Effector memory CD8-positive, alpha-beta T cell (primary cell): Measurements from ENCODE around the gene ARHGAP15.

Experiments
- ATAC-seq: fragments of 150-1000 bp; cut with Tn5 transposase; replicated peaks from 2 replicates; pipeline ENCODE4 v1.10.0; 2021; ENCODE audit warnings: mild to moderate bottlenecking, moderate library complexity
- DNase-seq, 3 experiments: peaks; one replicate each; pipeline ENCODE4 v3.0.0; 2021
- H3K27ac Mint-ChIP-seq, 2 donors: one replicate each; pipeline ENCODE4 v1.8.0; 2022; ENCODE audit warnings: mild to moderate bottlenecking in 2 of 2, mixed read lengths in 2 of 2, moderate library complexity in 2 of 2
- H3K27me3 Mint-ChIP-seq, 2 donors: one replicate each; pipeline ENCODE4 v1.8.0; 2022; ENCODE audit warnings: mixed read lengths in 2 of 2
- H3K36me3 Mint-ChIP-seq: one replicate; pipeline ENCODE4 v1.8.0; 2022; ENCODE audit warnings: mild to moderate bottlenecking, moderate library complexity, mixed read lengths; ENCODE audit not compliant: insufficient read depth
- H3K4me1 Mint-ChIP-seq, 2 donors: one replicate each; pipeline ENCODE4 v1.8.0; 2022; ENCODE audit warnings: low read depth in 2 of 2, mixed read lengths in 2 of 2
- H3K4me3 Mint-ChIP-seq, 2 donors: one replicate each; pipeline ENCODE4 v1.8.0; 2022; ENCODE audit warnings: mild to moderate bottlenecking in 2 of 2, mixed read lengths in 2 of 2, moderate library complexity in 2 of 2
- H3K9me3 Mint-ChIP-seq, 2 donors: one replicate each; pipeline ENCODE4 v1.8.0; 2022; ENCODE audit warnings: mixed read lengths in 2 of 2

Gene ARHGAP15

GRCh38 chr2:143694335-143694734, 565.1 kb downstream of the ARHGAP15 start:
- Mint-ChIP-seq H3K4me1 (peaks cover 21 to 47% of the 10 kb centered on the region in 2 donors), H3K4me3 (no peak overlapping the region), H3K9me3 (no peaks in the 10 kb centered on the region), H3K27me3 (no peaks in the 10 kb centered on the region), H3K36me3 (peaks cover 8% of the 10 kb centered on the region), H3K27ac (no peak overlapping the region)
- no peak for ATAC-seq
- DNase-seq = no peak

- no peak for DNase-seq
- ATAC-seq = no peak
- H3K4me3 Mint-ChIP-seq = no peak overlapping the region
- peaks cover 14 to 36% of the 10 kb centered on the region in 2 donors for H3K4me1 Mint-ChIP-seq
- peaks cover 8% of the 10 kb centered on the region for H3K36me3 Mint-ChIP-seq
- no peaks in the 10 kb centered on the region for H3K27me3 Mint-ChIP-seq
- H3K27ac Mint-ChIP-seq = peak overlapping the region in 1 of 2 donors; percentile 25
- no peaks in the 10 kb centered on the region for H3K9me3 Mint-ChIP-seq
Observed at GRCh38 chr2:143696651-143697050, 567.4 kb downstream of the ARHGAP15 start.

DNA sequence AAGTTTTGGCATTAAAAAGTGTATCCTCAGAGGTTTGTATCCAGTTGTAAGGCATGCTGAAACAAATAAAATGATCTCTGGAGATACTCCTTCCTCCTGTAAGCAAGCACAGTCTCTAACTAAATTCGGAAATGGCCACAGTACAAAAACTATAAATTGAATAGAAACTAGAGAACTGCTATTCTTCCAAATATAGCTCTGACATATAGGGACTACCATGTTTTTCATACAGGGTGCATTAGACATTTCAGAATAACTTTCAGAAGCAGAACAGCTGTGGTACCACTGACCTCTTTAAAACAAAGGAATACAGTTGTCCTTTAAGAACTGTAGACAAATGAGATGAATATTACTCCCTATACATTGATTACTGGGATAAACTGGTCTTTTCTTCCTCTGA, 568.5 kb downstream of the ARHGAP15 start:
- Mint-ChIP-seq H3K4me1 (peaks cover 12 to 32% of the 10 kb centered on the region in 2 donors), H3K9me3 (no peaks in the 10 kb centered on the region), H3K36me3 (peaks cover 14% of the 10 kb centered on the region), H3K27ac (peak overlapping the region in 1 of 2 donors; percentile 25), H3K4me3 (no peak overlapping the region), H3K27me3 (no peaks in the 10 kb centered on the region)
- DNase-seq (no peak), ATAC-seq (no peak)

- peaks cover 14 to 29% of the 10 kb centered on the region in 2 donors for H3K4me1 Mint-ChIP-seq
- H3K36me3 Mint-ChIP-seq = peaks cover 20% of the 10 kb centered on the region
- ATAC-seq (no peak), DNase-seq (no peak)
- H3K4me3 Mint-ChIP-seq = no peak overlapping the region
- H3K27ac Mint-ChIP-seq = peak overlapping the region in 1 of 2 donors; percentile 25
- no peaks in the 10 kb centered on the region for H3K27me3 Mint-ChIP-seq
- no peaks in the 10 kb centered on the region for H3K9me3 Mint-ChIP-seq
Observed at GRCh38 chr2:143698352-143698751, 569.1 kb downstream of the ARHGAP15 start.

DNA sequence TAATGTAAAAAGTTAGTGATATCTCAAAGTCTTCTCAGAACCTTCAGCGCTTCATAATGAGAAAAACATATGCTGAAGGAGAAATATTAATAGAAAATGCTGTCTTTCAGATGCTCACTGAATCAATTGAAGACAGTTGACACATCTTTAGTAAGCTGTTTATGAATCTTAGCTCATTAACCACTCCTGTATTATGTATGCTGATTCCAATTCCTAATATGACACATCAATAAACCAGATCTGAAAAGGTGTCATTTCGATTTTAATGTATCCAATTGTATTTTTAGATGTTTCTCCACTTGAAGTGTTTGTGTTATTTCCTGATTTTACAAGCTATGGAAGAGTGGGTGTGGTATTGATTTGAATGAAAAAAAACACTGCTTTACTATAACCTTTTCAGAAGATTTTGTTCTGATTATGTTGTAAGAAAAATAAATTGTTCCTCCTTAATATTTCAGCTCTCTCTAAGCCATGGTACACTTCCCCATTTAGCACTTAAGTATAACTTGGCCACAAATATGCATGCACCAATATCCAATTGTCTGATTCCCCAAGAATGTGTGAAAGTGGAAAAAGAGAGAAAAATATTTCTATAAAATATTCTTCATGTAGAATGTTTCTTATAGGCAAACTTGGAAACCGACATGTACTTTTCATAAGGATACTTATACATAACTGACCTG, 569.8 kb downstream of the ARHGAP15 start:
- Mint-ChIP-seq H3K36me3 (peaks cover 26% of the 10 kb centered on the region), H3K9me3 (no peaks in the 10 kb centered on the region), H3K27me3 (no peaks in the 10 kb centered on the region), H3K27ac (no peak overlapping the region), H3K4me3 (no peak overlapping the region), H3K4me1 (peaks cover 15 to 25% of the 10 kb centered on the region in 2 donors)
- no peak for ATAC-seq
- DNase-seq = no peak

DNA sequence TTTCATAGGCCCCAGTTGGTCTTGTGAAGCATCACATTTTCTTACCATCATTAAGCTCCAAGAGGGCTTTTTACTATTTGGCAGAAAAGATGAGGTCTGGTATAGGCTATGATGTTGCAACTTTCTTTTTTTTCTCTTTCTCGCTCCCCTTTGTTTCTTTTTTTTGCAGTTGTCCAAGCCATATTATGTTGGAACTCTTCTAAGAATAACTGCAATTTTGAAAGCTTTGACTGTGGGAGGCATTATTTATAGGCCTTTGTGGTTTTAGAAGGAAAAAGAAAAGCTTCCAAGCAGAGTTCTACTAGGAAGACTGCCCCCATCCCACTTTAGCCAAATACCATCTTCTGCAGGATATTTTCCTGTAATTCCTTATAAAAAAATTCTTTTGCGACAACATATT, 571.6 kb downstream of the ARHGAP15 start:
- no peak for ATAC-seq
- Mint-ChIP-seq H3K4me3 (no peak overlapping the region), H3K27ac (peak overlapping the region in 1 of 2 donors; percentile 86), H3K9me3 (no peaks in the 10 kb centered on the region), H3K27me3 (no peaks in the 10 kb centered on the region), H3K36me3 (peaks cover 37% of the 10 kb centered on the region), H3K4me1 (peaks cover 15 to 27% of the 10 kb centered on the region in 2 donors)
- DNase-seq = no peak

DNA sequence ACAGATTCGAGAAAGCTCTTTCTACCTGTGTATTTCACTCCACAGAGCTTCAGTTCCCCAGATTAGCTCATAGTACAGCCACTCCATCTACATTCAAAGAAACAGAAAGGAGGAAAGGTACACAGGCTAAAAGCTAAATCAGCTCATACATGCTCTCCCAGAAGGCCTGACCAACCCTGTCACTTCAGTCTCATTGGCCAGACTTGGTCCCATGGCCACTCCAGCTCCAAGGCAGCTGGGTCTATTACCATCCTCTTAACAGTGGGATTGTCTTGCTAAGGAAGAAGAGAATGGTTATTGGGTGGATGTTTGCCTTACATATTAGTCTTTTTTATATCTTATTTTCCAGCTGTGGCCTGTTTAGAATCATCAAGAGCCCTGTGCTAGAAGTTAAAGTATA, 572.6 kb downstream of the ARHGAP15 start:
- H3K4me1 Mint-ChIP-seq = peaks cover 15 to 27% of the 10 kb centered on the region in 2 donors
- no peak overlapping the region for H3K4me3 Mint-ChIP-seq
- no peak overlapping the region for H3K27ac Mint-ChIP-seq
- ATAC-seq (no peak), DNase-seq (no peak)
- H3K9me3 Mint-ChIP-seq = no peaks in the 10 kb centered on the region
- peaks cover 39% of the 10 kb centered on the region for H3K36me3 Mint-ChIP-seq
- no peaks in the 10 kb centered on the region for H3K27me3 Mint-ChIP-seq

GRCh38 chr2:143702931-143703330, 573.7 kb downstream of the ARHGAP15 start:
- Mint-ChIP-seq H3K4me3 (no peak overlapping the region), H3K9me3 (no peaks in the 10 kb centered on the region), H3K27me3 (no peaks in the 10 kb centered on the region), H3K36me3 (peaks cover 46% of the 10 kb centered on the region), H3K27ac (peak overlapping the region in 1 of 2 donors; percentile 28), H3K4me1 (peaks cover 14 to 23% of the 10 kb centered on the region in 2 donors)
- ATAC-seq = no peak
- DNase-seq = no peak

GRCh38 chr2:143704451-143705106, 575.4 kb downstream of the ARHGAP15 start:
- H3K4me3 Mint-ChIP-seq = no peak overlapping the region
- no peaks in the 10 kb centered on the region for H3K27me3 Mint-ChIP-seq
- DNase-seq (no peak), ATAC-seq (no peak)
- H3K9me3 Mint-ChIP-seq = no peaks in the 10 kb centered on the region
- no peak overlapping the region for H3K27ac Mint-ChIP-seq
- peaks cover 41% of the 10 kb centered on the region for H3K36me3 Mint-ChIP-seq
- peaks cover 18 to 22% of the 10 kb centered on the region in 2 donors for H3K4me1 Mint-ChIP-seq

DNA sequence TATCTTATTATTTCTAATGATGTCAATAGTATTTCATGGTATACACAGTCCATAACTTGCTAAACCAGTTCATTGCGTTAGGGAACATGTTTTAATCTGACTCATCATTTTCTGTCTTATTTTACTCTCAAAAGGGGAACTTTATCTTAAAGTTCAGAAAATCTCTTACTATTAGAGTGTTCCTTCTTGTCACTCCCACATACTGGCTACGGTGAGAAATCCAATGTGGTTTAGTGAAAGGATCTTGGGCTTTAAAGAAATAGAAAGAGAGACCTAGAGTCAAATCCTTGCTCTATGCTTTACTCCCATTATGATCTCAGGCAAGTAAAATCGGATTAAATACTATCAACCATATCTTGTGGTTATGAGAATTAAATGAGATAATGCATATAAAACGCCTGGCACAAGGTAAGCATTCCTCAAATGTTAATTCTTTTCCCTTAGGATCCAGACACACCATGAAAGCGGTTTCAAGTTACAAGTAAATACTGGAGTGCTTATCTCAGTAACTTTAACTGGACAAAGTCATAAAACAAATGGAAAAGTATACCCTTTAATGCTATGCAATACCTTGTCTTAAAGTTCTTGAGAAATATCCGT, 576.0 kb downstream of the ARHGAP15 start:
- Mint-ChIP-seq H3K36me3 (peaks cover 45% of the 10 kb centered on the region), H3K9me3 (peaks cover 0 to under 1% of the 10 kb centered on the region in 2 donors), H3K27me3 (no peaks in the 10 kb centered on the region), H3K4me3 (no peak overlapping the region), H3K4me1 (peaks cover 21 to 26% of the 10 kb centered on the region in 2 donors), H3K27ac (no peak overlapping the region)
- ATAC-seq = no peak
- DNase-seq = no peak

GRCh38 chr2:143706354-143706753, 577.1 kb downstream of the ARHGAP15 start:
- peaks cover 45% of the 10 kb centered on the region for H3K36me3 Mint-ChIP-seq
- H3K27ac Mint-ChIP-seq = no peak overlapping the region
- ATAC-seq (no peak), DNase-seq (no peak)
- H3K4me1 Mint-ChIP-seq = peaks cover 18 to 28% of the 10 kb centered on the region in 2 donors
- H3K27me3 Mint-ChIP-seq = no peaks in the 10 kb centered on the region
- peaks cover 0 to 4% of the 10 kb centered on the region in 2 donors for H3K9me3 Mint-ChIP-seq
- no peak overlapping the region for H3K4me3 Mint-ChIP-seq

- Mint-ChIP-seq H3K4me3 (no peak overlapping the region), H3K4me1 (peaks cover 23 to 41% of the 10 kb centered on the region in 2 donors), H3K27me3 (no peaks in the 10 kb centered on the region), H3K36me3 (peaks cover 32% of the 10 kb centered on the region), H3K9me3 (peaks cover 7 to 9% of the 10 kb centered on the region in 2 donors), H3K27ac (no peak overlapping the region)
- DNase-seq (no peak), ATAC-seq (no peak)
Observed at GRCh38 chr2:143708682-143709081, 579.5 kb downstream of the ARHGAP15 start.

DNA sequence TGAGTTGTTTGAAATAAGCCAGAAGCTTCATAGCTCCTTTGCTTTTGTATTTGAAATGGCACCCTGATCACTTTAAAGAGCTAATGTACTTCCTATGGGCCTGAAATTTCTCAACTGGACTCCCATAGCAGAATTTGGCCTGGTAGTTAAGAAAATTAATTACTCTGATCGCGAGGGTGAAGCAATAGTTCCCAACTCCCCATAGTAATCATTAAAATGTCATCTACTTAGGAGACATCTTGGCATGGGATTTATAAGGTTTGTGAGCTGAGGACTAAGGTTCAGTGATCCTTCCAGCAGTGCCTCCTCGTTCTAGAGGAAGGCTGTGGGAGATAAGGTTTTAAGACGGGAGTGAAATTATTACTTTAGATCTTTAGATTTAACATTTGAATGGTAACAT, 581.0 kb downstream of the ARHGAP15 start:
- peaks cover 22 to 36% of the 10 kb centered on the region in 2 donors for H3K4me1 Mint-ChIP-seq
- H3K36me3 Mint-ChIP-seq = peaks cover 22% of the 10 kb centered on the region
- no peaks in the 10 kb centered on the region for H3K27me3 Mint-ChIP-seq
- H3K9me3 Mint-ChIP-seq = peaks cover 7 to 9% of the 10 kb centered on the region in 2 donors
- ATAC-seq (no peak), DNase-seq (no peak)
- H3K4me3 Mint-ChIP-seq = no peak overlapping the region
- no peak overlapping the region for H3K27ac Mint-ChIP-seq

GRCh38 chr2:143710879-143711278, 581.7 kb downstream of the ARHGAP15 start:
- Mint-ChIP-seq H3K4me1 (peaks cover 25 to 40% of the 10 kb centered on the region in 2 donors), H3K27me3 (no peaks in the 10 kb centered on the region), H3K36me3 (peaks cover 20% of the 10 kb centered on the region), H3K27ac (no peak overlapping the region), H3K9me3 (peaks cover 7 to 9% of the 10 kb centered on the region in 2 donors), H3K4me3 (no peak overlapping the region)
- ATAC-seq (no peak), DNase-seq (no peak)
